Measurements from ENCODE around the gene UGGT1.

UGGT1 gene

GRCh38 chr2:128054104-128054885 is 36.7 kb upstream of the UGGT1 start:
- TF ChIP-seq CTCF (IDR thresholded peaks at IDR 0.05): no peak
- H3K27ac ChIP-seq: no peak overlapping the region
- no peaks in the 10 kb centered on the region for H3K36me3 ChIP-seq (ENCODE audit: control insufficient read depth, insufficient read depth, low read length)

GRCh38 chr2:128057334-128057733 is 33.7 kb upstream of the UGGT1 start:
- H3K27me3 ChIP-seq (ENCODE audit: control insufficient read depth, insufficient read depth, low read length): no peaks in the 10 kb centered on the region
- H3K79me2 ChIP-seq: no peaks in the 10 kb centered on the region
- no peaks in the 10 kb centered on the region for H3K4me1 ChIP-seq
- no peak overlapping the region for H3K4me2 ChIP-seq (ENCODE audit: low read length)
- no peaks in the 10 kb centered on the region for H3K9me3 ChIP-seq (ENCODE audit: control insufficient read depth, low read length)
- H3K36me3 ChIP-seq (ENCODE audit: control insufficient read depth, insufficient read depth, low read length): no peaks in the 10 kb centered on the region
- H3K27ac ChIP-seq: no peak overlapping the region
- H2AFZ ChIP-seq: no peak overlapping the region
- no peak overlapping the region for H3K4me3 ChIP-seq (ENCODE audit: low read depth, low read length)
- no peak for TF ChIP-seq CTCF (IDR thresholded peaks at IDR 0.05)
- no peak overlapping the region for H3K9ac ChIP-seq

More at GRCh38 chr2:128054104-128054885, 36.7 kb upstream of the UGGT1 start:
- Histone ChIP-seq H3K27me3 (ENCODE audit: control insufficient read depth, insufficient read depth, low read length) (no peaks in the 10 kb centered on the region), H3K9ac (no peak overlapping the region), H3K4me1 (no peaks in the 10 kb centered on the region), H3K4me2 (ENCODE audit: low read length) (no peak overlapping the region), H3K9me3 (ENCODE audit: control insufficient read depth, low read length) (no peaks in the 10 kb centered on the region), H3K79me2 (no peaks in the 10 kb centered on the region), H2AFZ (no peak overlapping the region), H3K4me3 (ENCODE audit: low read depth, low read length) (no peak overlapping the region)

- Histone ChIP-seq H2AFZ (no peak overlapping the region), H3K4me2 (ENCODE audit: low read length) (no peak overlapping the region), H3K9me3 (ENCODE audit: control insufficient read depth, low read length) (no peaks in the 10 kb centered on the region), H3K36me3 (ENCODE audit: control insufficient read depth, insufficient read depth, low read length) (no peaks in the 10 kb centered on the region), H3K27me3 (ENCODE audit: control insufficient read depth, insufficient read depth, low read length) (no peaks in the 10 kb centered on the region), H3K4me3 (ENCODE audit: low read depth, low read length) (no peak overlapping the region), H3K79me2 (no peaks in the 10 kb centered on the region), H3K9ac (no peak overlapping the region), H3K4me1 (no peaks in the 10 kb centered on the region), H3K27ac (no peak overlapping the region)
- no peak for TF ChIP-seq CTCF (IDR thresholded peaks at IDR 0.05)
These were observed 32.9 kb upstream of the UGGT1 start for GRCh38 chr2:128058114-128058513.

GRCh38 chr2:128062571-128062970 is 28.4 kb upstream of the UGGT1 start:
- H3K9me3 ChIP-seq (ENCODE audit: control insufficient read depth, low read length): no peaks in the 10 kb centered on the region
- H3K4me3 ChIP-seq (ENCODE audit: low read depth, low read length): no peak overlapping the region
- no peak overlapping the region for H3K9ac ChIP-seq
- H3K27me3 ChIP-seq (ENCODE audit: control insufficient read depth, insufficient read depth, low read length): no peaks in the 10 kb centered on the region
- no peak overlapping the region for H3K27ac ChIP-seq
- no peaks in the 10 kb centered on the region for H3K36me3 ChIP-seq (ENCODE audit: control insufficient read depth, insufficient read depth, low read length)
- H3K4me2 ChIP-seq (ENCODE audit: low read length): no peak overlapping the region
- H3K79me2 ChIP-seq: no peaks in the 10 kb centered on the region
- no peak for TF ChIP-seq CTCF (IDR thresholded peaks at IDR 0.05)
- no peaks in the 10 kb centered on the region for H3K4me1 ChIP-seq
- no peak overlapping the region for H2AFZ ChIP-seq

- no peaks in the 10 kb centered on the region for H3K79me2 ChIP-seq
- H3K4me3 ChIP-seq (ENCODE audit: low read depth, low read length): no peak overlapping the region
- no peak overlapping the region for H3K9ac ChIP-seq
These were observed 26.6 kb upstream of the UGGT1 start for GRCh38 chr2:128064353-128064752.

More at GRCh38 chr2:128064353-128064752, 26.6 kb upstream of the UGGT1 start:
- H3K4me1 ChIP-seq: no peaks in the 10 kb centered on the region
- no peaks in the 10 kb centered on the region for H3K9me3 ChIP-seq (ENCODE audit: control insufficient read depth, low read length)
- H3K4me2 ChIP-seq (ENCODE audit: low read length): no peak overlapping the region
- no peaks in the 10 kb centered on the region for H3K27me3 ChIP-seq (ENCODE audit: control insufficient read depth, insufficient read depth, low read length)
- H2AFZ ChIP-seq: no peak overlapping the region
- H3K27ac ChIP-seq: no peak overlapping the region
- no peaks in the 10 kb centered on the region for H3K36me3 ChIP-seq (ENCODE audit: control insufficient read depth, insufficient read depth, low read length)
- TF ChIP-seq CTCF (IDR thresholded peaks at IDR 0.05): no peak

Data from parathyroid adenoma (tissue), 2 donors.